Measurements from ENCODE around the gene CLDN3.
A peak's percentile ranks its signal among the peaks of the same experiment; 100 is the strongest.
"Not testable (repeated sequence)": the region's sequence is repeated elsewhere in the genome, so short reads cannot be mapped to it uniquely, and the experiment has no call there.

CLDN3 gene

GRCh38 chr7:73726083-73726466 is 44.0 kb downstream of the CLDN3 start:
- H4K20me1 ChIP-seq (ENCODE audit: insufficient read depth, low read length) = 0 out of 2 replicates have a peak, but pooled peaks cover 4% of the 10 kb centered on the region
- no peak overlapping the region for H3K27ac ChIP-seq (ENCODE audit: low read length)
- H3K9me3 ChIP-seq (ENCODE audit: insufficient read depth, low read length, severe bottlenecking) = no peaks in the 10 kb centered on the region
- no peaks in the 10 kb centered on the region for H3K27me3 ChIP-seq (ENCODE audit: insufficient read depth, low read length, poor library complexity)
- H3K79me2 ChIP-seq (ENCODE audit: insufficient read depth, low read length) = no peaks in the 10 kb centered on the region
- H3K36me3 ChIP-seq (ENCODE audit: insufficient read depth, low read length) = no peaks in the 10 kb centered on the region
- H3K4me3 ChIP-seq (ENCODE audit: low read depth in 1 of 2, low read length in 2 of 2) = no peak overlapping the region
- H3K4me1 ChIP-seq (ENCODE audit: insufficient read depth, low read length) = no peaks in the 10 kb centered on the region
- ATAC-seq (ENCODE audit: insufficient read depth, low read depth) = peak; percentile 30
- H2AFZ ChIP-seq (ENCODE audit: low read depth, low read length) = no peak overlapping the region
- TF ChIP-seq EZH2 (IDR thresholded peaks at IDR 0.05; ENCODE audit: borderline replicate concordance, low read depth, low read length, severe bottlenecking) = no peak
- TF ChIP-seq CTCF (IDR thresholded peaks at IDR 0.05; ENCODE audit: borderline replicate concordance, extremely low read depth, low read length, poor library complexity, severe bottlenecking) = no peak
- DNase-seq = no peak
- H3K9ac ChIP-seq (ENCODE audit: low read depth, low read length) = no peak overlapping the region
- H3K4me2 ChIP-seq (ENCODE audit: insufficient read depth, low read length) = no peak overlapping the region

GRCh38 chr7:73723813-73724212 is 46.3 kb downstream of the CLDN3 start:
- ATAC-seq (ENCODE audit: insufficient read depth, low read depth) (no peak), DNase-seq (no peak)
- Histone ChIP-seq H3K4me2 (ENCODE audit: insufficient read depth, low read length) (no peak overlapping the region), H3K27me3 (ENCODE audit: insufficient read depth, low read length, poor library complexity) (no peaks in the 10 kb centered on the region), H3K9ac (ENCODE audit: low read depth, low read length) (no peak overlapping the region), H3K27ac (ENCODE audit: low read length) (no peak overlapping the region), H3K79me2 (ENCODE audit: insufficient read depth, low read length) (no peaks in the 10 kb centered on the region), H3K36me3 (ENCODE audit: insufficient read depth, low read length) (no peaks in the 10 kb centered on the region), H4K20me1 (ENCODE audit: insufficient read depth, low read length) (peaks cover 11% of the 10 kb centered on the region; the same call in 1 of the 2 replicates), H2AFZ (ENCODE audit: low read depth, low read length) (no peak overlapping the region), H3K4me1 (ENCODE audit: insufficient read depth, low read length) (no peaks in the 10 kb centered on the region), H3K4me3 (ENCODE audit: low read depth in 1 of 2, low read length in 2 of 2) (no peak overlapping the region), H3K9me3 (ENCODE audit: insufficient read depth, low read length, severe bottlenecking) (no peaks in the 10 kb centered on the region)
- TF ChIP-seq EZH2 (IDR thresholded peaks at IDR 0.05; ENCODE audit: borderline replicate concordance, low read depth, low read length, severe bottlenecking) (no peak), CTCF (IDR thresholded peaks at IDR 0.05; ENCODE audit: borderline replicate concordance, extremely low read depth, low read length, poor library complexity, severe bottlenecking) (no peak)

- Histone ChIP-seq H3K36me3 (ENCODE audit: insufficient read depth, low read length) (no peaks in the 10 kb centered on the region), H2AFZ (ENCODE audit: low read depth, low read length) (no peak overlapping the region), H3K4me1 (ENCODE audit: insufficient read depth, low read length) (peaks cover 8% of the 10 kb centered on the region), H4K20me1 (ENCODE audit: insufficient read depth, low read length) (peaks cover 19% of the 10 kb centered on the region; the same call in 1 of the 2 replicates), H3K79me2 (ENCODE audit: insufficient read depth, low read length) (no peaks in the 10 kb centered on the region), H3K4me3 (ENCODE audit: low read depth in 1 of 2, low read length in 2 of 2) (no peak overlapping the region), H3K27ac (ENCODE audit: low read length) (no peak overlapping the region), H3K9me3 (ENCODE audit: insufficient read depth, low read length, severe bottlenecking) (no peaks in the 10 kb centered on the region), H3K4me2 (ENCODE audit: insufficient read depth, low read length) (no peak overlapping the region), H3K27me3 (ENCODE audit: insufficient read depth, low read length, poor library complexity) (no peaks in the 10 kb centered on the region), H3K9ac (ENCODE audit: low read depth, low read length) (no peak overlapping the region)
- DNase-seq (no peak), ATAC-seq (ENCODE audit: insufficient read depth, low read depth) (no peak)
- TF ChIP-seq CTCF (IDR thresholded peaks at IDR 0.05; ENCODE audit: borderline replicate concordance, extremely low read depth, low read length, poor library complexity, severe bottlenecking) = no peak
- no peak for TF ChIP-seq EZH2 (IDR thresholded peaks at IDR 0.05; ENCODE audit: borderline replicate concordance, low read depth, low read length, severe bottlenecking)
These were observed 47.3 kb downstream of the CLDN3 start for GRCh38 chr7:73722785-73723184.

GRCh38 chr7:73722182-73722581 is 47.9 kb downstream of the CLDN3 start:
- H3K9ac ChIP-seq (ENCODE audit: low read depth, low read length); H3K9me3 ChIP-seq (ENCODE audit: insufficient read depth, low read length, severe bottlenecking); H2AFZ ChIP-seq (ENCODE audit: low read depth, low read length); ATAC-seq (ENCODE audit: insufficient read depth, low read depth); DNase-seq; H3K27ac ChIP-seq (ENCODE audit: low read length); H3K36me3 ChIP-seq (ENCODE audit: insufficient read depth, low read length); H3K79me2 ChIP-seq (ENCODE audit: insufficient read depth, low read length); H3K27me3 ChIP-seq (ENCODE audit: insufficient read depth, low read length, poor library complexity); H3K4me2 ChIP-seq (ENCODE audit: insufficient read depth, low read length); H3K4me3 ChIP-seq (ENCODE audit: low read depth in 1 of 2, low read length in 2 of 2): not testable (repeated sequence)
- peaks cover 25% of the 10 kb centered on the region for H4K20me1 ChIP-seq (ENCODE audit: insufficient read depth, low read length)
- peaks cover 14% of the 10 kb centered on the region for H3K4me1 ChIP-seq (ENCODE audit: insufficient read depth, low read length)

Data from DND-41 (cell line).